Neural progenitor cell (in vitro differentiated cells): ENCODE results near the gene CEP57L1.
"Not testable (repeated sequence)": the region's sequence is repeated elsewhere in the genome, so short reads cannot be mapped to it uniquely, and the experiment has no call there.

ENCODE experiments used
- CTCF ChIP-seq: fragments of 200-600 bp; sonication (generic); IDR thresholded peaks from 2 replicates; pipeline ENCODE4 v1.5.1; 2017; ENCODE audit warnings: antibody characterized with exemption, mild to moderate bottlenecking
- EZH2phosphoT487 ChIP-seq: fragments of 200-600 bp; sonication (generic); IDR thresholded peaks from 2 replicates; pipeline ENCODE4 v1.6.1; 2017; ENCODE audit warnings: antibody characterized with exemption

DNA sequence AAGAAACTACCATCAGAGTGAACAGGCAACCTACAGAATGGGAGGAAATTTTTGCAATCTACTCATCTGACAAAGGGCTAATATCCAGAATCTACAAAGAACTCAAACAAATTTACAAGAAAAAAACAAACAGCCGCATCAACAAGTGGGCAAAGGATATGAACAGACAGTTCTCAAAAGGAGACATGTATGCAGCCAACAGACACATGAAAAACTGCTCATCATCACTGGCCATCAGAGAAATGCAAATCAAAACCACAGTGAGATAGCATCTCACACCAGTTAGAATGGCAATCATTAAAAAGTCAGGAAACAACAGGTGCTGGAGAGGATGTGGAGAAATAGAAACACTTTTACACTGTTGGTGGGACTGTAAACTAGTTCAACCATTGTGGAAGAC, 40.3 kb downstream of the CEP57L1 start:
- TF ChIP-seq CTCF, EZH2phosphoT487: not testable (repeated sequence)
